DND-41 (cell line): ENCODE data around the gene PDE4D.
A peak's percentile ranks its signal among the peaks of the same experiment; 100 is the strongest.

Source experiments
- ATAC-seq: fragments of 200-7000 bp; cut with Tn5 transposase; 3 replicates; pipeline ENCODE4 v1.9.1; 2021; ENCODE audit warnings: low read depth; ENCODE audit not compliant: insufficient read depth
- DNase-seq: peaks from one replicate; pipeline ENCODE4 v3.0.0-alpha.2; 2020
- H2AFZ ChIP-seq: 2 replicates; pipeline ENCODE4 v1.6.0; 2012; ENCODE audit warnings: low read depth, low read length
- H3K27ac ChIP-seq: 2 replicates; pipeline ENCODE4 v1.5.1; 2012; ENCODE audit warnings: low read length, inconsistent platforms
- H3K27me3 ChIP-seq: fragments of 200-600 bp; sonication (generic); 2 replicates; pipeline ENCODE4 v1.6.0; 2012; ENCODE audit warnings: low read length, mild to moderate bottlenecking, inconsistent platforms; ENCODE audit not compliant: insufficient read depth, poor library complexity
- H3K36me3 ChIP-seq: 2 replicates; pipeline ENCODE4 v1.5.1; 2012; ENCODE audit warnings: low read length, inconsistent platforms; ENCODE audit not compliant: insufficient read depth
- H3K4me1 ChIP-seq: 2 replicates; pipeline ENCODE4 v1.5.1; 2012; ENCODE audit warnings: mild to moderate bottlenecking, low read length; ENCODE audit not compliant: insufficient read depth
- H3K4me2 ChIP-seq: 2 replicates; pipeline ENCODE4 v1.6.0; 2012; ENCODE audit warnings: mild to moderate bottlenecking, moderate library complexity, low read length, inconsistent platforms; ENCODE audit not compliant: insufficient read depth
- H3K4me3 ChIP-seq, 2 experiments: fragments of 200-600 bp in 1 of 2; shearing (Covaris generic) in 1 of 2; 2 replicates each; pipeline ENCODE4 v1.5.1; 2012 to 2016; ENCODE audit warnings: inconsistent platforms in 2 of 2, low read length in 2 of 2, mild to moderate bottlenecking in 2 of 2, low read depth in 1 of 2, moderate library complexity in 1 of 2
- H3K79me2 ChIP-seq: 2 replicates; pipeline ENCODE4 v1.6.0; 2012; ENCODE audit warnings: low read length, inconsistent platforms; ENCODE audit not compliant: insufficient read depth
- H3K9ac ChIP-seq: 2 replicates; pipeline ENCODE4 v1.6.0; 2012; ENCODE audit warnings: low read depth, mild to moderate bottlenecking, inconsistent platforms, low read length, moderate library complexity
- H3K9me3 ChIP-seq: 2 replicates; pipeline ENCODE4 v1.5.1; 2012; ENCODE audit warnings: low read length, moderate library complexity, mild to moderate bottlenecking, inconsistent platforms; ENCODE audit not compliant: insufficient read depth, severe bottlenecking
- H4K20me1 ChIP-seq: 2 replicates; pipeline ENCODE4 v1.6.0; 2012; ENCODE audit warnings: low read length; ENCODE audit not compliant: insufficient read depth
- EZH2 ChIP-seq: IDR thresholded peaks from 3 replicates; pipeline ENCODE4 v1.6.1; 2012; ENCODE audit warnings: borderline replicate concordance, low read depth, mild to moderate bottlenecking, moderate library complexity, low read length, inconsistent platforms; ENCODE audit not compliant: severe bottlenecking
- TF ChIP-seq, protein P1 (sequence below): IDR thresholded peaks from 2 replicates; pipeline ENCODE4 v1.5.1; 2012; ENCODE audit warnings: borderline replicate concordance, low read length, moderate library complexity, mild to moderate bottlenecking; ENCODE audit not compliant: poor library complexity, severe bottlenecking; ENCODE audit errors: extremely low read depth

Gene PDE4D

DNA sequence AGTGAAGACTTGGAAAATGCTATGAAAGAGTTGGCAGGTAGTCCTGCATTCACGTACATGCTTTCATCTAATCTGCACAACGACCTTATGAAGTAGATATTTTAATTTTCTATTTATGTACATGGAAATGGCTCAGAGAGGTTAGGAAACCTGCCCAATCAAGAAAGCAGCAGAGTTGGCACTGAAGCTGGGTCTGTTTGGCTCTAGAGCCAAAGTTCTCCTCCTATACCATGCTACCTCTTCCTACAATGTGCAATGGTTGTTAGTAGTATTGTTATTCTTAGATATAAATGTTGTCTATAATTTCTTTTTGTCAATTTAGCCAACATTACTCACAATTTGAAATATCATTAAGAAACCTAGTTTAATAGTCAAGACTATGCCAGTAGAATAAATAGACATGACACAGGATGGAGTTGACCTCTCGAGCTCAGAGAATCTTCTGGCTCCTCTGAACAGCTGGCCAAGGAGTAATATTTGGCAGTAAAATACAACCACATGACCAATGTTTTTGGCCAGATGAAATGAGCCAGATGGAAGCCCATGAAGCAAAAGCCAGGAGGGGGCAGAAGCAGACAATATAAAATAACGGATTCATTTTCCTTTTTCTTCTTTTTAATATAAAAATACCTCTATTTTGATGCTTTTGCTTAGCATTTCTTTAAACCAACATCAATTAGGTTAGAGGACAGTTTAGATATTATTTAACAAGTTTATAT lies 542.3 kb downstream of the PDE4D start:
- Histone ChIP-seq H3K4me1 (no peaks in the 10 kb centered on the region), H3K27ac (no peak overlapping the region), H3K79me2 (no peaks in the 10 kb centered on the region), H4K20me1 (no peaks in the 10 kb centered on the region), H3K27me3 (no peaks in the 10 kb centered on the region), H3K9ac (no peak overlapping the region), H3K4me3 (no peak overlapping the region), H2AFZ (no peak overlapping the region), H3K4me2 (no peak overlapping the region), H3K36me3 (no peaks in the 10 kb centered on the region), H3K9me3 (no peaks in the 10 kb centered on the region)
- no peak for TF ChIP-seq EZH2
- TF ChIP-seq, protein P1, sequence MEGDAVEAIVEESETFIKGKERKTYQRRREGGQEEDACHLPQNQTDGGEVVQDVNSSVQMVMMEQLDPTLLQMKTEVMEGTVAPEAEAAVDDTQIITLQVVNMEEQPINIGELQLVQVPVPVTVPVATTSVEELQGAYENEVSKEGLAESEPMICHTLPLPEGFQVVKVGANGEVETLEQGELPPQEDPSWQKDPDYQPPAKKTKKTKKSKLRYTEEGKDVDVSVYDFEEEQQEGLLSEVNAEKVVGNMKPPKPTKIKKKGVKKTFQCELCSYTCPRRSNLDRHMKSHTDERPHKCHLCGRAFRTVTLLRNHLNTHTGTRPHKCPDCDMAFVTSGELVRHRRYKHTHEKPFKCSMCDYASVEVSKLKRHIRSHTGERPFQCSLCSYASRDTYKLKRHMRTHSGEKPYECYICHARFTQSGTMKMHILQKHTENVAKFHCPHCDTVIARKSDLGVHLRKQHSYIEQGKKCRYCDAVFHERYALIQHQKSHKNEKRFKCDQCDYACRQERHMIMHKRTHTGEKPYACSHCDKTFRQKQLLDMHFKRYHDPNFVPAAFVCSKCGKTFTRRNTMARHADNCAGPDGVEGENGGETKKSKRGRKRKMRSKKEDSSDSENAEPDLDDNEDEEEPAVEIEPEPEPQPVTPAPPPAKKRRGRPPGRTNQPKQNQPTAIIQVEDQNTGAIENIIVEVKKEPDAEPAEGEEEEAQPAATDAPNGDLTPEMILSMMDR: no peak
- DNase-seq: no peak
- no peak for ATAC-seq

DNA sequence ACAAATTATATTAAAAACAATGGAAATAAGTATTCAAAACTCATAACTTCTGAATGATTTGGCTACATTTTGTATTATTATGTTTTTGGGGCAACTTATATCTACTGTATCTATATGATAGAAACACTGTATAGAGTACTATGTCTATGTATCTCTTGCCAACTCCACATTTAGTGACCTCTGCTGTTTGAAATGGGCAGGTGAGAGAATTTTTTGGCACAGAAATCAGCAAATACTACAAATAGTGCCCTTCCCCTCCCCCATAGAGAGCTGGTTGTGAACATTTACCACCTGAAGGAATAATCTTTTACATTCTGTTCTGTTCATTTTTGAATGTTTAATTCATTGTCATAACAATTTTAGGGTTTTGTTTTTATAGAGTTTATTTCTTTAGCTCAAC lies 545.3 kb downstream of the PDE4D start:
- no peak overlapping the region for H3K9ac ChIP-seq
- H3K79me2 ChIP-seq: no peaks in the 10 kb centered on the region
- no peaks in the 10 kb centered on the region for H3K27me3 ChIP-seq
- no peak overlapping the region for H3K4me3 ChIP-seq
- no peak overlapping the region for H2AFZ ChIP-seq
- H3K27ac ChIP-seq: no peak overlapping the region
- DNase-seq (no peak), ATAC-seq (no peak)
- H4K20me1 ChIP-seq: no peaks in the 10 kb centered on the region
- H3K9me3 ChIP-seq: no peaks in the 10 kb centered on the region
- no peak overlapping the region for H3K4me2 ChIP-seq
- no peaks in the 10 kb centered on the region for H3K36me3 ChIP-seq
- TF ChIP-seq, protein P1: peak; percentile 4
- TF ChIP-seq EZH2: no peak
- no peaks in the 10 kb centered on the region for H3K4me1 ChIP-seq

DNA sequence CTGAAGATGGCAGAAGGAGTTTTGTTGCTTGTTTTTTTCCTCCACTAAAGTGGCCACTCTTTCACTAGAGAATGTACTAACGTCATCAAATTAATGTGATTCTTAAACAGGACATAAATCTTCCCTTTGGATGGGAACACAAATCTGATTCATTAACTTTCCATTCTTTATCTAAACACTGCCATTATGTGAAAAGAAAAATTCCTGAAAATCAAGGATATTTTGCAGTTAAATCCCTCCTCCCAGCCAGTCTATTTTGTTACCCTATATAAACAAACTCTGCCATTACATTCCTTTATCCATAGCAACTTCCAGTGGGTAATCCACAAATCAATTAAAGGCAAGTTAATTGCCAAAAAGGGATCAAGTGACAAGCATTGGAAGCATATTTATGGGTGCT lies 546.5 kb downstream of the PDE4D start:
- Histone ChIP-seq H2AFZ (no peak overlapping the region), H3K4me1 (no peaks in the 10 kb centered on the region), H3K27ac (no peak overlapping the region), H3K4me2 (no peak overlapping the region), H3K9me3 (no peaks in the 10 kb centered on the region), H3K4me3 (no peak overlapping the region), H3K27me3 (no peaks in the 10 kb centered on the region), H3K36me3 (no peaks in the 10 kb centered on the region), H3K79me2 (no peaks in the 10 kb centered on the region), H4K20me1 (no peaks in the 10 kb centered on the region), H3K9ac (no peak overlapping the region)
- DNase-seq (no peak), ATAC-seq (no peak)
- no peak for TF ChIP-seq EZH2
- TF ChIP-seq, protein P1: no peak

DNA sequence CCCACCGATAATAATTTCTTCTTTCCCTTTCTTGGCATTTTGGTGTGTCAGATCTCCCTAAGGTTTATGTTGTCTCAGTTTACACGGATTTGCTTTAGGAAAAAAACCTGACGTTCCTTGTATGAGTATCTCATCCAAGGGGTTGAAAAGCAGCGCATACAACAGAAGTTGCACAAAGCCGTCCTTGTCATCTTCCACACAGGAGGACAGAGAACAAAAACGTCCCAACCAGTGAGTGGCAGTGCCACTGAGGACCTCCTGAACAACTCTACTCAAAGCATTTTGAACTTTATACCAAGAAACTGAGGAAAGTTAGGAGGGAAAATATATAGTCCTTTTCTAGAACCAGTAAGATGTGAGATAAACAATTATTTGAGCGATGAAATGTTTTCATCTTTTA lies 547.0 kb downstream of the PDE4D start:
- H2AFZ ChIP-seq: no peak overlapping the region
- no peak overlapping the region for H3K4me2 ChIP-seq
- TF ChIP-seq, protein P1: no peak
- no peak for TF ChIP-seq EZH2

More for the DNA sequence above, 547.0 kb downstream of the PDE4D start:
- no peaks in the 10 kb centered on the region for H4K20me1 ChIP-seq
- DNase-seq (no peak), ATAC-seq (no peak)
- H3K36me3 ChIP-seq: no peaks in the 10 kb centered on the region
- H3K9me3 ChIP-seq: no peaks in the 10 kb centered on the region
- no peaks in the 10 kb centered on the region for H3K27me3 ChIP-seq
- H3K9ac ChIP-seq: no peak overlapping the region
- no peaks in the 10 kb centered on the region for H3K4me1 ChIP-seq
- no peak overlapping the region for H3K27ac ChIP-seq
- H3K4me3 ChIP-seq: no peak overlapping the region
- H3K79me2 ChIP-seq: no peaks in the 10 kb centered on the region
